Measurements from ENCODE around the gene CEACAM16.
A peak's percentile ranks its signal among the peaks of the same experiment; 100 is the strongest.
"Not testable (repeated sequence)": the region's sequence is repeated elsewhere in the genome, so short reads cannot be mapped to it uniquely, and the experiment has no call there.

CEACAM16 gene

GRCh38 chr19:44677019-44677811, 21.7 kb upstream of the CEACAM16 start:
- DNase-seq, result no peak

DNA sequence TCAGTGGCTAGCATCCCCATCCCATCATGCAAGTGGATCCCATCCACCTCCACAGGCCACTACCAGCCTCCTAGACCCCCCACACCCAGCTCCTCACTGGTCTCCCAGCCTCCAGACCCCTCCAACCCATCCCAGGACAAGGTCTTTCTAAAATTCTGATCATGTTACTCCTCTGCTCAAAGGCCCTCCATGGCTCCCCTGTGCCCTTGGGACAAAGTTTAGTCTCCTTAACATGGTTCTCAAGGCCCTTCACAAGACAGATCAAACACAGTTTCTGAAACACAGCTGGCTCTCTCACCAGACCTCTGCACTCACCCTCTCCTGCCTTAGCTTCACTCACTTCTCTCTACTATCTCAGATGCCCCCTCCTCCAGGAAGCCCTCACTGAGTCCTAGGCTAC, 18.4 kb upstream of the CEACAM16 start:
- DNase-seq, result no peak

- DNase-seq, result no peak
Observed at GRCh38 chr19:44681992-44682790, 16.8 kb upstream of the CEACAM16 start.

DNA sequence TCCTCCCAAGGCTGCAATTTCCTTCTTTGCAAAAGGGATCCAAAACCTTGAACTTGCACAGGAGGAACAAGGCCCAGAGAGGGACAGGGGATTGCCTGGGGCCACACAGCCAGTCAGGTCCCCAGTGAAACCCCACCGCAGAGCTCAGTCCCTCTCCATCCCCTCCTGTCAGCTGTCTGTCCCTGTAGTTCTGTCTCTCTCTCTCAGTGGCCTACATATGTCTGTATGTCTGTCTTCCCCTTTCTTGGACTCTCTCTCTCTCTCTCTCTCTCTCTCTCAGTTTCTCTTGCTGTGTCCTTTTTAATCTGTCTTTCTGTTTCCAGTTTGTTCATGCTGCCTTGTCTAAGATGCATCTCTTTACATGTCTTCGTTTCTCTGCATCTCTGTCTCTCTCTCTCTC, 16.1 kb upstream of the CEACAM16 start:
- DNase-seq, result no peak

- DNase-seq, result no peak
Observed at GRCh38 chr19:44683434-44684210, 15.3 kb upstream of the CEACAM16 start.

DNA sequence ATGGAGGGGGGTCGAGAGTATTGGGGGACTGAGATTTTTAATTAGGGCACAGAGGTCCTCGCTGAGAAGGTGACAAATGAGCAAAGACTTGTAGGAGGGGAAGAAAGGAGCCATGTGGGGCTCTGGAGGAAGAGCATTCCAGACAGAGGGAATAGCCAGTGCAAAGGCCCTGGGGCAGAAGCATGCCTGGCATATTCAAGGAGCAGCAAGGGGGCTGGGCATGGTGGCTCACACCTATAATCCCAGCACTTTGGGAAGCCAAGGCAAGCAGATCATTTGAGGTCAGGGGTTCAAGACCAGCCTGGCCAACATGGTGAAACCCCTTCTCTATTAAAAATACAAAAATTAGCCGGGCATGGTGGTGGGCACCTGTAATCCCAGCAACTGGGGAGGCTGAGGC, 14.6 kb upstream of the CEACAM16 start:
- DNase-seq, result not testable (repeated sequence)

DNA sequence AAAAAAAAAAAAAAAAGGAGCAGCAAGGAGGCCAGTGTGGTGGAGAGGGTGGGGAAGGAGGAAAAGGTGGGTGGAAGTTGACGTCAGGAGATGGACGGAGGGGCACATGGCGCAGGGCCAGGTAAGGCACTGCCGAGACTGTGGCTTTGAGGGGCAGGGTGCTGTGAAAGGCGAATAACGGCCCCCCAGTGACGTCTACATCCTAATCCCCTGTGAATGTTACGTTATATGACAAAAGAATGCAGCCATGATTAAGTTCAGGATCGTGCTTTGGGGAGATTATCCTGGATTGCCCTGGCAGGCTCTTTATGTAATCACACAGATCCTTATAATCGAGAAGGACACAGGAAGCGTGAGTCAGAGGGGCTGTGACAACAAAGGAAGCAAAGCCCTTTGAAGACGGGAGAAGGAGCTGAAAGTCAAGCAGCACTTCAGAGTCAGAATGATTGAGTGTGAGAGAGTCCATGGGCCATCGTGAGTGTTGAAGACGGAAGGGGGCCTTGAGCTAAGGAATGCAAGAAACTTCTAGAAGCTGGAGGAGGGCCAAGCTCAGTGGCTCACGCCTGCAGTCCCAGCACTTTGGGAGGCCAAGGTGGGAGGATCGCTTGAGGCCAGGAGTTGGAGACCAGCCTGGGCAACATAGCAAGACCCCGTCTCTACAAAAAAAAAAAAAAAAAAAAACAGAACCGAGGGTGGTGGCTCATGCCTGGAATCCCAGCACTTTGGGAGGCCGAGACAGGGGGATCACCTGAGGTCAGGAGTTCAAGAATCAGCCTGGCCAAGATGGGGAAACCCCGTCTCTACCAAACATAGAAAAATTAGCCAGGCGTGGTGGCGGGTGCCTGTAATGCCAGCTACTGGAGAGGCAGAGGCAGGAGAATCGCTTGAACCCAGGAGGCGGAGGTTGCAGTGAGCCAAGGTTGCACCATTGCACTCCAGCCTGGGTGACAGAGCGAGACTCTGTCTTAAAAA, 13.8 kb upstream of the CEACAM16 start:
- DNase-seq, result no peak

DNA sequence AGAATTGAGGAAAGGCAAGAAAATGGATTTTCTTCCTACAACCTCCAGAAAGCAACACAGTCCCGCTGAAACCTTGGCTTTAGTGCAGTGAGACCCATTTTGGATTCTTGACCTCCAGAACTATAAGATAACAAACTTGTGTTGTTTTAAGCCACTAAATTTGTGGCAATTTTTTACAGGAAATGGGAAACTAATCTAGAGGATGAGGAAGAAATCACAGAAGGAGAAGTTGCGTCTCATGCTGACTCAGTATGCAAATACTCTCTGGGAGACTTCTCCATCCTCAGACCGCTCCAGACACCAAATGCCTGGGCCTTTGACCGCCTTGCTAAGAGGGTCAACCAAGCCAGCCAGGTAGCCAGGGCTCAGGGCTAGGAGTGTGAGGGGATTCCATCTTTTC, 13.1 kb upstream of the CEACAM16 start:
- no peak for DNase-seq

- no peak for DNase-seq
Observed at GRCh38 chr19:44686896-44687295, 12.1 kb upstream of the CEACAM16 start.

GRCh38 chr19:44687888-44688287, 11.1 kb upstream of the CEACAM16 start:
- DNase-seq, result no peak

- DNase-seq, result peak in 8 of 14 donors; percentile 2 to 65 (median 28)
Observed at GRCh38 chr19:44689290-44690130, 9.4 kb upstream of the CEACAM16 start.

GRCh38 chr19:44690131-44690440, 8.9 kb upstream of the CEACAM16 start:
- DNase-seq, result no peak

DNA sequence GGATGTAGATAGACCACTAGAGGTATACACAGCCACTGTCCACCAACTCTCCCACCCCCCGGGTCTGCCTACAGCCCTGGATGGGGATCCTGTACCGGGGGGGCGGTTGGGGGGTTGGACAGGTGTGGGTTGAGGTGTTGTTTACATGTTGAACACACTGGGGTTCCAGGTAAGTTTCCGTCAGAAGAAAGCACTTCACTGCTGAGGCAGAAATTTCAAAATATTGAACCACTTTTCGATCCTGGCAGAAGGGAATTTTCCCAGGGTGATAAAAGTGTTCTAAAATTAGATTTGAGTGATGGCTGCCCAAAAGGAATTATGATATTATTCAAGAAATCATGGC, 6.6 kb upstream of the CEACAM16 start:
- DNase-seq, result no peak

DNA sequence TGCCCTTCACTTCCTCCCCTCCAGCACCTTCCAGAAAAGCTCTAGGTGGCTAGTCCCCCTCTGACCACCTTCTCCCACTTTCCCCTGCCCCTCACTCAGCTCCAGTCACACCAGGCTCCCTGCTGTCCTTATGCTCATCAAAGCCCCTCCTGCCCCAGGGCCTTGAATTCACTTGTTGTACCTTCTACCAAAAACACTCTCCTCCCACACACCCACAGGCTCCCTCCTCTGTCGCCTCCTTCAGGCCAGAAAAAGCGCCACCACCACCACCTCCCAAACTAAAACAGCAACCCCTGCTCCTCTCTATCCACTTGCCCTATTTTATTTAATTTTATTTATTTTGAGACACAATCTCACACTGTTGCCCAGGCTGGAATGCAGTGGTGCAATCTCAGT, 4.8 kb upstream of the CEACAM16 start:
- no peak for DNase-seq

DNA sequence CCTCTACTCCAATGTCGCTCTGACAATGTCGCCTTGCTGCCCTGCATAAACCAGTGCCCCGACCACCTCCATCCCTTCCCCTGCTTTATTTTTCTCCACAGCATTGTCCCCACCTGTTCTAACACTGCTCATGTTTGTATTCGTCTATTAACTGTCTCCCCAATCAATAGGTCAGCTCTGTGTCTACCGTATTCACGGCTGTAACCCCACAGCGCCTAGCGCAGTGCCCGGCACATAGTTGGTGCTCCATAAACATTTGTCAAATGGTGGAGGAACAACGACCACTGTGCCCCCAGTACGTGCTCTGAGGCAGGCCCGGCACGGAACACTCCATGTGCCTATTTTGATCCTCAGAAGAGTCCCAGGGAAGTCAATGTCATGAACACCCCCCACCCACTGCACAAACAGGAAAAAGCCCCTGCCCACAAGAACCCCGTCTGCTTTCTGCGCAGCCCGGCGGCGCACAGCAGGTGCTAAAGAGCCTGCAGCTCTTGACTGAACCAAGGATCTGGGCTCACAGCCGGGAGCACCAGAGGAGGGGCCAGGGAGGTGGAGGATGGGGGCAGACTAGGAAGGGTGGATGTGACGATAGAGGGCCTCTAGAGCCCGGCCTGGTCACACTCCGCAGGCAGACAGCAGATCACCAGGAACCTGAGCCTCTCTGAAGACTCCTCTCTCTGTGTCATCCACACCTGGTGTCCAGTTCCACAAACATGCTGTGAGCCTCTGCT, 1.8 kb upstream of the CEACAM16 start:
- DNase-seq, result no peak

DNA sequence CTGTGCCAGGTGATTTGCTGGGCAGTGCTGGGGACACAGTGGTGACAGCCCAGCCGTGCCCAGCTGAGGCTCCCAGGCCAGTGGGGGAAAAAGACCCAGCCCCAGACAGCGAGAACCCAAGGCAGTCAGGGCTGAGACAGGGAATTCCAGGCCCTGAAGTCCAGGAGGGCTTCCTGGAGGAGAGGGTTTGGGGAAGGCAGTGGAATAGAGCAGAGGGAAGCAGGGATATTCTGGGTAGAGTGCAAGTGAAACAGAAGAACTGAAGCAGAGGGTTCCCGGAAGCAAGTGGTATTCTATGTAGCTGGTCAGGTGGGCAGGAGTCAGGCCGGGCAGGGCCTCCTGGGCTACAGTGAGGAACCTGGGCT, 1.3 kb upstream of the CEACAM16 start:
- DNase-seq, result no peak

DNA sequence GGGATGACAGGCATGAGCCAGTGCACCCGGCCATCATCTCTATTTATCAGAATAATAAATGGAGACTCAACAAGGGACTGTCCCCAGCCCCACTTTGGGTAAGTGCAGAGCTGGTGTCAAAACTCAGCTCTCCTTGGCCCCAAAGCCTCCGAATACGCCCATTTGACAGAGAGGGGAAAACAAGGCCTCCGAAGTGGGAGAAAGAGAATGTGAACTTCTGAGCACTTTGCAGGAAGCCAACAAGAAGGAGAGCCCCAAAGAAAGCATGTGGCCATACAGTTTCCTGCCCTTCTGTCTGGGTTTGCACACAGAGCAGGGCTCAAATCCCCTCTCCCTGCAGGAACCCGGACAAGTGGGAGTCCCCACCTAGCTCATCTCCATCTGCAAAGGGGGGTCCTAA, 1.6 kb downstream of the CEACAM16 start:
- no peak for DNase-seq

DNA sequence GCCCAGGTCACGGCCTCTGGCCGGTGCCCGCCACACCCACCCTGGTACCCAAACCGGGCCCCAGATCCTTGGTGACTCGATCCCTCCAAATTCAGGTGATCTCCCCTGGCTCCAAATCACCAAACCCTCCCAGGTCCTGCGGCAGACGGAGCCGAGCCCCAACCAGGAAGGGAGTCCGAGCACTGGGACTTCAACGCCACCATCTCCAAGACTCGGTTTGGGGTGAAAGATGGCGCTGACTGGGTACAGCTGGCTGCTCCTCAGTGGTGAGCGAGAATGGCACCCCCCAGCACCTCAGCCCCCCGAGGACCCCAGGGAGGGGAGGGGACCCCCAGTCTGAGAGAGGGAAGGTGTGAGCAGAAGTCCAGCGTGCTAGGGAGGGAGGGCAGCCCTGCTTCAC, 2.3 kb downstream of the CEACAM16 start:
- no peak for DNase-seq

DNA sequence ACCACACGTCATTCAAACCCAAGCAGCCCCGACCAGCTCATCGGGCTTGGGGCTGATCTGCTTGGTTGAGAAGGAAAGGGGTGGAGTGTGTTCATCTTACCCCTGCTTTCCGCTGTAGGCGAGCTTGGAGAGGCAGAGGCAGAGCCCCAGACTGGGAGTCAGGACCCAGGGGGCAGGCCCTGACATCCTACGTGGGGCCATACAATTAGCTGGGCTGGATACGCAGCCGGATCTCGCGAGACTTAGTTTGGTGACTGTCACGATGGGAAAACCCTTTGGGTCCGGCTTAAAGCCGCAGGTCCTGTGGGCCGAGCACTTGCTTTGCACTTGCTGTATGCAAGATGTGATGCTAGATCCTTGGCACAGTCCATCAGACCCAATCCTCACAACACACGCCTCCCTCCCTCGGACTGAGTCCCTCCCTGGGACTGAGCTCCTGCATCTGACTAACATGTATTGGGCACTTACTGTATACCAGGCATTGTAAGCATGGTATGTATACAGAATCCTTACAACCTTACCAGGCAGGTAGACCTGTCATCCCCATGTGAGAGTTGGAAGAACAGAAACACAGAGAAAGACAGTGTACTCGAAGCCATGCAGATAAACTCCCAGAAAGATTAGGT, 3.7 kb downstream of the CEACAM16 start:
- DNase-seq, result no peak
